H1 (cell line): ENCODE measurements around the gene PES1. TPM values are rescaled to one million over a fixed set of nuclear protein-coding genes. Genes with fewer than 3 reads are reported as not detected.

Experiments
- CTCF ChIA-PET: fragments of 300-600 bp; sonication (Branson Sonifier 250); formaldehyde crosslinking; loops from one replicate; lab custom pipeline; 2021; ENCODE audit not compliant: partially characterized antibody; lab: Charles Lee
- POLR2A ChIA-PET: fragments of 300-600 bp; sonication (Branson Sonifier 250); formaldehyde crosslinking; loops from one replicate; lab custom pipeline; 2021; ENCODE audit warnings: inconsistent platforms; ENCODE audit not compliant: partially characterized antibody; lab: Charles Lee
- DNase-seq, 2 experiments: peaks; one replicate each; pipeline versions ENCODE4 v3.0.0 to v3.0.0-alpha.2; 2010 to 2022; ENCODE audit warnings: low spot score in 2 of 2, low read depth in 1 of 2, mixed read lengths in 1 of 2
- FAIRE-seq: peaks from 2 replicates; lab custom pipeline; 2011; peaks lifted over from hg19 to GRCh38; lab: Jason Lieb, UNC
- H2AFZ ChIP-seq: 2 replicates; pipeline ENCODE4 v1.8.1; 2012; ENCODE audit warnings: low read length, inconsistent platforms
- H2AK5ac ChIP-seq: 2 replicates; pipeline ENCODE4 v1.6.1; 2013; ENCODE audit warnings: low read depth, low read length
- H2BK120ac ChIP-seq: replicated peaks from 2 replicates; pipeline ENCODE3; 2013; ENCODE audit warnings: low read depth, low read length, inconsistent platforms
- H2BK12ac ChIP-seq: 2 replicates; pipeline ENCODE4 v1.6.1; 2013; ENCODE audit warnings: low read depth, low read length
- H2BK15ac ChIP-seq: 2 replicates; pipeline ENCODE4 v1.6.1; 2013; ENCODE audit warnings: low read length
- H2BK20ac ChIP-seq: 2 replicates; pipeline ENCODE4 v1.6.1; 2013; ENCODE audit warnings: low read length
- H2BK5ac ChIP-seq: 2 replicates; pipeline ENCODE4 v1.6.1; 2013; ENCODE audit warnings: low read depth, low read length
- H3K14ac ChIP-seq: 2 replicates; pipeline ENCODE4 v1.6.1; 2013; ENCODE audit warnings: inconsistent platforms; ENCODE audit not compliant: insufficient read length
- H3K18ac ChIP-seq: 2 replicates; pipeline ENCODE4 v1.6.1; 2013; ENCODE audit warnings: low read length; ENCODE audit errors: extremely low read depth
- H3K23ac ChIP-seq: 2 replicates; pipeline ENCODE4 v1.6.1; 2013; ENCODE audit warnings: inconsistent platforms; ENCODE audit not compliant: insufficient read length
- H3K23me2 ChIP-seq: 2 replicates; pipeline ENCODE4 v1.6.1; 2013; ENCODE audit warnings: low read depth, low read length
- H3K27ac ChIP-seq: 2 replicates; pipeline ENCODE4 v1.6.1; 2011; ENCODE audit warnings: low read depth, low read length, inconsistent platforms
- H3K27me3 ChIP-seq, 4 experiments: replicated peaks in 1 of 4; 1 replicate in 1 of 4; 2 replicates in 3 of 4; pipeline versions ENCODE4 v1.6.1 to v1.8.1; 2011 to 2013; ENCODE audit warnings: low read length in 3 of 4, mild to moderate bottlenecking in 3 of 4, inconsistent platforms in 2 of 4, mixed read lengths in 2 of 4, moderate library complexity in 1 of 4; ENCODE audit not compliant: control insufficient read depth in 3 of 4, insufficient read depth in 3 of 4; ENCODE audit errors: extremely low read depth in 1 of 4
- H3K36me3 ChIP-seq, 4 experiments: 2 replicates each; pipeline versions ENCODE4 v1.6.1 to v1.8.1; 2011 to 2013; ENCODE audit warnings: mild to moderate bottlenecking in 4 of 4, low read length in 3 of 4, moderate library complexity in 2 of 4, control low read depth in 1 of 4, inconsistent platforms in 1 of 4; ENCODE audit not compliant: insufficient read depth in 4 of 4, control insufficient read depth in 2 of 4
- H3K4ac ChIP-seq: replicated peaks from 2 replicates; pipeline ENCODE3; 2013; ENCODE audit warnings: low read length, low read depth, mixed read lengths, inconsistent platforms; ENCODE audit not compliant: insufficient read length
- H3K4me1 ChIP-seq, 4 experiments: replicated peaks in 1 of 4; 1 replicate in 1 of 4; 2 replicates in 3 of 4; pipeline versions ENCODE4 v1.6.1 to v1.8.1; 2011 to 2013; ENCODE audit warnings: low read length in 3 of 4, inconsistent platforms in 2 of 4, mixed read lengths in 1 of 4; ENCODE audit not compliant: insufficient read depth in 4 of 4, control insufficient read depth in 3 of 4
- H3K4me2 ChIP-seq, 2 experiments: 2 replicates each; pipeline versions ENCODE4 v1.6.1 to v1.8.1; 2011 to 2013; ENCODE audit warnings: low read depth in 2 of 2, low read length in 2 of 2, control low read depth in 1 of 2, inconsistent platforms in 1 of 2, mild to moderate bottlenecking in 1 of 2; ENCODE audit not compliant: insufficient read depth in 1 of 2
- H3K4me3 ChIP-seq, 4 experiments: fragments of 200-600, 300-600 bp in 1 of 4; sonication (generic), shearing (Covaris generic), sonication (Bioruptor Twin) in 1 of 4; 2 replicates each; pipeline versions ENCODE4 v1.5.1 to v1.8.1; 2011 to 2016; ENCODE audit warnings: low read length in 4 of 4, low read depth in 3 of 4, control low read depth in 2 of 4, inconsistent platforms in 2 of 4, mild to moderate bottlenecking in 2 of 4, mixed read lengths in 1 of 4, moderate library complexity in 1 of 4; ENCODE audit not compliant: insufficient read depth in 2 of 4; ENCODE audit errors: extremely low read depth in 1 of 4
- H3K56ac ChIP-seq: replicated peaks from 2 replicates; pipeline ENCODE3; 2013; ENCODE audit warnings: low read depth, mild to moderate bottlenecking, mixed read lengths, low read length, inconsistent platforms; ENCODE audit not compliant: insufficient read length
- H3K79me1 ChIP-seq: 2 replicates; pipeline ENCODE4 v1.6.1; 2013; ENCODE audit warnings: low read depth, low read length, control low read depth
- H3K79me2 ChIP-seq, 2 experiments: 2 replicates each; pipeline versions ENCODE4 v1.6.1 to v1.8.1; 2012 to 2013; ENCODE audit warnings: low read length in 2 of 2, mild to moderate bottlenecking in 2 of 2, inconsistent platforms in 1 of 2; ENCODE audit not compliant: insufficient read depth in 2 of 2, control insufficient read depth in 1 of 2
- H3K9ac ChIP-seq, 4 experiments: replicated peaks in 1 of 4; 1 replicate in 1 of 4; 2 replicates in 3 of 4; pipeline versions ENCODE4 v1.6.1 to v1.8.1; 2011 to 2013; ENCODE audit warnings: low read depth in 3 of 4, low read length in 3 of 4, control low read depth in 2 of 4, mild to moderate bottlenecking in 2 of 4, moderate library complexity in 2 of 4, inconsistent platforms in 1 of 4; ENCODE audit errors: extremely low read depth in 1 of 4
- H3K9me3 ChIP-seq, 2 experiments: 2 replicates each; pipeline versions ENCODE4 v1.6.1 to v1.8.1; 2012 to 2013; ENCODE audit warnings: mild to moderate bottlenecking in 2 of 2, moderate library complexity in 2 of 2, control low read depth in 1 of 2, inconsistent platforms in 1 of 2, low read depth in 1 of 2, low read length in 1 of 2, mixed read lengths in 1 of 2; ENCODE audit not compliant: insufficient read depth in 2 of 2
- H4K20me1 ChIP-seq, 2 experiments: replicated peaks in 1 of 2; 2 replicates each; pipeline versions ENCODE3 to v1.8.1; 2011 to 2013; ENCODE audit warnings: inconsistent platforms in 2 of 2, low read length in 2 of 2, mild to moderate bottlenecking in 1 of 2; ENCODE audit not compliant: insufficient read depth in 2 of 2, control insufficient read depth in 1 of 2
- H4K5ac ChIP-seq: 2 replicates; pipeline ENCODE4 v1.6.1; 2013; ENCODE audit warnings: low read length, low read depth, mixed read lengths, inconsistent platforms; ENCODE audit not compliant: insufficient read length
- H4K8ac ChIP-seq: 2 replicates; pipeline ENCODE4 v1.8.0; 2013; ENCODE audit warnings: mild to moderate bottlenecking, moderate library complexity, low read length, inconsistent platforms; ENCODE audit not compliant: insufficient read depth; ENCODE audit errors: extremely low read depth
- H4K91ac ChIP-seq: replicated peaks from 2 replicates; pipeline ENCODE3; 2013; ENCODE audit warnings: low read length, mixed read lengths, inconsistent platforms; ENCODE audit not compliant: insufficient read length
- NANOG ChIP-seq: IDR thresholded peaks from 2 replicates; pipeline ENCODE4 v1.6.1; 2011; ENCODE audit warnings: low read length, low read depth, mild to moderate bottlenecking, inconsistent platforms; ENCODE audit not compliant: insufficient read depth, poor library complexity, severe bottlenecking
- RBBP5 ChIP-seq: IDR thresholded peaks from 2 replicates; pipeline ENCODE4 v1.7.1; 2012; ENCODE audit warnings: low read depth, mild to moderate bottlenecking, inconsistent platforms, low read length, moderate library complexity, borderline replicate concordance
- SUZ12 ChIP-seq: fragments of 200-600 bp; sonication (generic); IDR thresholded peaks from 2 replicates; pipeline ENCODE4 v1.6.1; 2012; ENCODE audit warnings: mild to moderate bottlenecking, inconsistent platforms, low read length, moderate library complexity, mixed read lengths
- WGBS, 2 experiments: shearing (Covaris generic) in 1 of 2; methylation state at CpG; one replicate each; pipeline versions ENCODE4 v1.1.6 to v1.1.7; 2013 to 2015; ENCODE audit warnings: low lambda C conversion rate in 2 of 2, mixed read lengths in 2 of 2, inconsistent platforms in 1 of 2, low coverage in 1 of 2, missing lambda C conversion rate in 1 of 2; ENCODE audit not compliant: insufficient replicate concordance in 2 of 2, insufficient coverage in 1 of 2, insufficient read length in 1 of 2; ENCODE audit errors: extremely low coverage in 1 of 2, missing lambda C conversion rate in 1 of 2; 5-methylcytosine and 5-hydroxymethylcytosine counted together
- polyA plus RNA-seq, 7 experiments: library from polyadenylated mRNA; depleted of rRNA in 3 of 7; stranded (reverse) in 5 of 7; unstranded in 2 of 7; fragments of >200 nt in 5 of 7; fragments of 200-250 nt in 2 of 7; gene quantifications; 1 replicate in 5 of 7; 2 replicates in 1 of 7; 4 replicates in 1 of 7; pipeline versions ENCODE4 v1.2.1 to v1.2.3, GENCODE V29; 2011 to 2013; ENCODE audit warnings: missing spikeins in 2 of 7, mixed read lengths in 2 of 7
- total RNA-seq: library from RNA; stranded (reverse); fragmentation: NEBNext Ultra II Directional; extraction: Animal tissue kit (Norgen Biotek cat#: 25700); gene quantifications from 2 replicates; pipeline ENCODE4 v1.2.1, GENCODE V29; 2021
- TF ChIP-seq, protein P1 (sequence below): IDR thresholded peaks from 2 replicates; pipeline ENCODE4 v1.6.1; 2012; ENCODE audit warnings: low read length, inconsistent platforms

The PES1 gene
- total and polyA plus RNA-seq, 2 of the 8 experiments (the other 6 are each of a cell fraction or from before 2014, with no cell fraction given): 121 to 191 TPM

GRCh38 chr22:30596886-30597285 lies 5.2 kb upstream of the PES1 start:
- Histone ChIP-seq H2BK20ac (no peak overlapping the region), H3K9ac (no peak overlapping the region), H3K4ac (no peak overlapping the region), H2AK5ac (no peak overlapping the region), H2BK15ac (no peak overlapping the region), H3K4me2 (no peak overlapping the region; a peak in 1 of 4 replicates), H3K23me2 (no peaks in the 10 kb centered on the region), H3K27me3 (no peaks in the 10 kb centered on the region; a peak in 2 of 7 replicates), H4K20me1 (peaks cover 0 to 2% of the 10 kb centered on the region in 2 experiments), H4K8ac (no peak overlapping the region; the same call in 1 of the 2 replicates), H3K27ac (no peak overlapping the region), H3K79me1 (no peaks in the 10 kb centered on the region), H4K5ac (no peak overlapping the region), H2BK12ac (no peak overlapping the region), H3K56ac (no peak overlapping the region), H2BK120ac (no peak overlapping the region), H3K23ac (no peak overlapping the region), H3K18ac (no peak overlapping the region), H3K79me2 (no peaks in the 10 kb centered on the region), H3K9me3 (no peaks in the 10 kb centered on the region), H2BK5ac (no peak overlapping the region), H3K14ac (no peak overlapping the region), H3K4me3 (no peak overlapping the region), H3K4me1 (no peaks in the 10 kb centered on the region), H4K91ac (no peak overlapping the region), H2AFZ (no peak overlapping the region), H3K36me3 (no peaks in the 10 kb centered on the region)
- TF ChIP-seq RBBP5 (no peak), SUZ12 (no peak), NANOG (no peak)
- TF ChIP-seq, protein P1, sequence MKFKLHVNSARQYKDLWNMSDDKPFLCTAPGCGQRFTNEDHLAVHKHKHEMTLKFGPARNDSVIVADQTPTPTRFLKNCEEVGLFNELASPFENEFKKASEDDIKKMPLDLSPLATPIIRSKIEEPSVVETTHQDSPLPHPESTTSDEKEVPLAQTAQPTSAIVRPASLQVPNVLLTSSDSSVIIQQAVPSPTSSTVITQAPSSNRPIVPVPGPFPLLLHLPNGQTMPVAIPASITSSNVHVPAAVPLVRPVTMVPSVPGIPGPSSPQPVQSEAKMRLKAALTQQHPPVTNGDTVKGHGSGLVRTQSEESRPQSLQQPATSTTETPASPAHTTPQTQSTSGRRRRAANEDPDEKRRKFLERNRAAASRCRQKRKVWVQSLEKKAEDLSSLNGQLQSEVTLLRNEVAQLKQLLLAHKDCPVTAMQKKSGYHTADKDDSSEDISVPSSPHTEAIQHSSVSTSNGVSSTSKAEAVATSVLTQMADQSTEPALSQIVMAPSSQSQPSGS: no peak
- DNase-seq (peak in 1 of 2 experiments; percentile 55), FAIRE-seq (no peak)
- 93% methylated on average over 19 of the region's 29 CpGs; no CpG with 5 or more reads in 1 of the 2 experiments for WGBS, 2 experiments
- ChIA-PET CTCF (interaction anchor here (0.8 to 5.8 kb wide), 3 partner anchors 9 to 17 kb away, joined by 3 to 40 read pairs (median 8); no protein-coding TSS in a partner anchor), POLR2A (interaction anchor here (0.7 to 1.5 kb wide), 5 partner anchors 9 to 373 kb away, joined by 3 read pairs; partner anchors contain the start of gene TCN2)
